HepG2 (cell line): ENCODE results near the gene FCN1. TPM values are rescaled to one million over a fixed set of nuclear protein-coding genes. Genes with fewer than 3 reads are reported as not detected.

Source experiments
- ATAC-seq: fragments of 200-7000 bp; cut with Tn5 transposase; 3 replicates; pipeline ENCODE4 v1.9.1; 2020; ENCODE audit warnings: mild to moderate bottlenecking, moderate library complexity
- BruUV-seq: library from RNA; stranded (reverse); fragments of 400-500 nt; replicated peaks from 2 replicates; lab custom pipeline; 2021; lab: Mats Ljungman, UMichigan
- CTCF ChIA-PET: fragments of 300-600 bp; formaldehyde crosslinking; extraction: SDS; loops from one replicate; lab custom pipeline; 2021; ENCODE audit warnings: low total read pairs, inconsistent platforms, low intra/inter-chr PET ratio; lab: Yijun Ruan, JAX
- POLR2A ChIA-PET: fragments of 350-600 bp; sonication (Branson Sonifier 250); formaldehyde crosslinking; loops from one replicate; lab custom pipeline; 2020; ENCODE audit warnings: antibody characterized with exemption, inconsistent platforms; lab: Yijun Ruan, JAX
- DNase-seq: peaks from one replicate; pipeline ENCODE4 v3.0.0-alpha.2; 2015; ENCODE audit warnings: low spot score
- FAIRE-seq: peaks from 3 replicates; lab custom pipeline; 2011; peaks lifted over from hg19 to GRCh38; lab: Jason Lieb, UNC
- H2AFZ ChIP-seq: one replicate; pipeline ENCODE4 v1.6.1; 2011; ENCODE audit warnings: low read length, inconsistent platforms
- H3K27ac ChIP-seq: fragments of 300-600 bp; 3 replicates; pipeline ENCODE4 v1.8.0; 2011; ENCODE audit warnings: mixed run types, mild to moderate bottlenecking, mixed read lengths, low read length, inconsistent platforms; ENCODE audit not compliant: insufficient read depth; ENCODE audit errors: extremely low read length
- H3K27me3 ChIP-seq, 2 experiments: fragments of 200-600 bp in 1 of 2; 2 replicates in 1 of 2; 3 replicates in 1 of 2; pipeline versions ENCODE4 v1.6.0 to v1.8.0; 2011; ENCODE audit warnings: low read length in 2 of 2, mild to moderate bottlenecking in 2 of 2, moderate library complexity in 2 of 2, inconsistent platforms in 1 of 2; ENCODE audit not compliant: insufficient read depth in 2 of 2, control insufficient read depth in 1 of 2
- H3K36me3 ChIP-seq, 2 experiments: fragments of 200-600 bp in 1 of 2; replicated peaks in 1 of 2; 2 replicates in 1 of 2; 3 replicates in 1 of 2; pipeline versions ENCODE4 v1.5.1 to v1.8.0; 2011; ENCODE audit warnings: low read length in 2 of 2, inconsistent platforms in 1 of 2; ENCODE audit not compliant: insufficient read depth in 2 of 2, control insufficient read depth in 1 of 2
- H3K4me1 ChIP-seq: 2 replicates; pipeline ENCODE4 v1.5.1; 2012; ENCODE audit warnings: low read length, inconsistent platforms; ENCODE audit not compliant: insufficient read depth
- H3K4me2 ChIP-seq: 2 replicates; pipeline ENCODE4 v1.6.0; 2011; ENCODE audit warnings: low read depth, low read length, inconsistent platforms
- H3K4me3 ChIP-seq, 3 experiments: fragments of 200-600 bp in 1 of 3; sonication (generic), shearing (Covaris generic) in 1 of 3; replicated peaks in 1 of 3; 2 replicates each; pipeline ENCODE4 v1.5.1; 2011 to 2016; ENCODE audit warnings: low read length in 3 of 3, inconsistent platforms in 2 of 3, low read depth in 2 of 3, mild to moderate bottlenecking in 2 of 3, control low read depth in 1 of 3, mixed read lengths in 1 of 3; ENCODE audit not compliant: insufficient read depth in 1 of 3
- H3K79me2 ChIP-seq: one replicate; pipeline ENCODE4 v1.6.1; 2011; ENCODE audit warnings: low read length, inconsistent platforms; ENCODE audit not compliant: insufficient read depth
- H3K9ac ChIP-seq: 2 replicates; pipeline ENCODE4 v1.6.0; 2011; ENCODE audit warnings: mild to moderate bottlenecking, low read depth, low read length, inconsistent platforms; ENCODE audit not compliant: insufficient read depth
- H3K9me3 ChIP-seq: 2 replicates; pipeline ENCODE4 v1.5.1; 2012; ENCODE audit warnings: mild to moderate bottlenecking, low read length
- H4K20me1 ChIP-seq: 2 replicates; pipeline ENCODE4 v1.6.0; 2011; ENCODE audit warnings: inconsistent platforms, mild to moderate bottlenecking, low read length, moderate library complexity; ENCODE audit not compliant: insufficient read depth
- BCL6 ChIP-seq: IDR thresholded peaks from 2 replicates; pipeline ENCODE4 v1.6.1; 2016; ENCODE audit warnings: missing genetic modification reagents, missing compliant biosample characterization
- BHLHE40 ChIP-seq: IDR thresholded peaks from 2 replicates; pipeline ENCODE4 v1.6.1; 2011; ENCODE audit warnings: low read length, improper control_type of control experiment
- HNRNPUL1 ChIP-seq: fragments of 200-400 bp; formaldehyde crosslinking; IDR thresholded peaks from 2 replicates; pipeline ENCODE4 v1.6.1; 2017; ENCODE audit warnings: low read depth, mild to moderate bottlenecking, low read length, moderate library complexity
- MED8 ChIP-seq: sonication (generic); formaldehyde crosslinking; IDR thresholded peaks from 2 replicates; pipeline ENCODE4 v1.8.1; 2023; ENCODE audit warnings: mild to moderate bottlenecking, missing genetic modification reagents; ENCODE audit not compliant: insufficient replicate concordance
- MLXIP ChIP-seq: sonication (generic); formaldehyde crosslinking; IDR thresholded peaks from 2 replicates; pipeline ENCODE4 v1.9.0; 2021; ENCODE audit warnings: missing genetic modification reagents, borderline replicate concordance
- PAWR ChIP-seq: sonication (generic); formaldehyde crosslinking; IDR thresholded peaks from 2 replicates; pipeline ENCODE4 v1.4.0; 2020; ENCODE audit warnings: missing genetic modification reagents, mild to moderate bottlenecking, borderline replicate concordance
- PAX8 ChIP-seq: sonication (generic); formaldehyde crosslinking; IDR thresholded peaks from 2 replicates; pipeline ENCODE4 v1.8.0; 2022; ENCODE audit warnings: mild to moderate bottlenecking, missing genetic modification reagents, borderline replicate concordance
- RERE ChIP-seq: IDR thresholded peaks from 2 replicates; pipeline ENCODE4 v1.6.1; 2016; ENCODE audit warnings: low read depth, missing genetic modification reagents, missing compliant biosample characterization
- TBP ChIP-seq: sonication (generic); formaldehyde crosslinking; IDR thresholded peaks from 2 replicates; pipeline ENCODE4 v1.5.0; 2020; ENCODE audit warnings: missing genetic modification reagents
- ZNF12 ChIP-seq: sonication (generic); formaldehyde crosslinking; IDR thresholded peaks from 2 replicates; pipeline ENCODE4 v1.5.0; 2020; ENCODE audit warnings: missing genetic modification reagents
- ZNF335 ChIP-seq: sonication (generic); formaldehyde crosslinking; IDR thresholded peaks from 2 replicates; pipeline ENCODE4 v1.4.0; 2020; ENCODE audit warnings: missing genetic modification reagents
- ZNF761 ChIP-seq: sonication (generic); formaldehyde crosslinking; conservative IDR thresholded peaks from 2 replicates; pipeline ENCODE4 v1.4.0; 2020; ENCODE audit warnings: mild to moderate bottlenecking, missing genetic modification reagents
- WGBS: methylation state at CpG from one replicate; pipeline ENCODE4 v1.1.6; 2017; ENCODE audit warnings: low lambda C conversion rate; 5-methylcytosine and 5-hydroxymethylcytosine counted together
- in situ Hi-C: cut with HindIII; loops from 2 replicates; pipeline ENCODE4 v1.10.0; 2017; ENCODE audit warnings: low pct_unique_long_range_greater_than_20kb; ENCODE audit not compliant: extremely low pct_ligation_motif_present
- intact Hi-C: fragments of 100-400 bp; cut with micrococcal nuclease; formaldehyde crosslinking; loops from one replicate; pipeline ENCODE4 v1.10.0; 2022; ENCODE audit not compliant: unreplicated experiment
- polyA plus RNA-seq, 8 experiments: library from polyadenylated mRNA; depleted of rRNA in 3 of 8; stranded (reverse) in 7 of 8; unstranded in 1 of 8; fragments of >200 nt; fragmentation: Illumina TruSeq in 4 of 8; extraction: Trizol in 4 of 8; gene quantifications; 2 replicates each; pipeline versions ENCODE4 v1.2.1 to v1.2.3, GENCODE V29; 2011 to 2016; ENCODE audit warnings: low read depth in 4 of 8, missing spikeins in 1 of 8, mixed read lengths in 1 of 8; ENCODE audit not compliant: insufficient read depth in 1 of 8
- total RNA-seq, 5 experiments: library from RNA; depleted of rRNA; stranded (reverse); fragments of >200 nt; fragmentation: Illumina TruSeq; extraction: Trizol; gene quantifications; 2 replicates each; pipeline ENCODE4 v1.2.3, GENCODE V29; 2016; ENCODE audit warnings: low read depth in 1 of 5

FCN1 gene
- total and polyA plus RNA-seq, 2 of the 13 experiments (the other 11 are each of a cell fraction or from before 2014, with no cell fraction given) = not detected

GRCh38 chr9:134922932-134923240, 5.2 kb upstream of the FCN1 start:
- ATAC-seq (no peak), FAIRE-seq (no peak), DNase-seq (no peak)
- Histone ChIP-seq H3K27me3 (peaks cover 0 to 7% of the 10 kb centered on the region in 2 experiments; a peak in 1 of 5 replicates), H3K79me2 (no peaks in the 10 kb centered on the region), H3K9me3 (no peaks in the 10 kb centered on the region), H2AFZ (no peak overlapping the region), H3K4me1 (no peaks in the 10 kb centered on the region), H3K27ac (no peak overlapping the region), H3K4me3 (no peak overlapping the region), H3K4me2 (no peak overlapping the region), H3K36me3 (no peaks in the 10 kb centered on the region), H4K20me1 (no peaks in the 10 kb centered on the region), H3K9ac (no peak overlapping the region)
- POLR2A ChIA-PET = no interaction called here
- in situ Hi-C loops = no loop called here
- intact Hi-C loops = no loop called here
- 0% methylated on average over 5 of the region's 9 CpGs for WGBS
- CTCF ChIA-PET = no interaction called here
- BruUV-seq = no TSS peak
- no peak for TF ChIP-seq HNRNPUL1
- no peak for TF ChIP-seq PAWR (CRISPR knock-in tag)
- TF ChIP-seq ZNF761 (CRISPR knock-in tag) = no peak
- TF ChIP-seq ZNF12 (CRISPR knock-in tag) = no peak
- TF ChIP-seq MED8 = no peak
- no peak for TF ChIP-seq BHLHE40
- no peak for TF ChIP-seq BCL6 (CRISPR knock-in tag)
- no peak for TF ChIP-seq TBP (CRISPR knock-in tag)
- no peak for TF ChIP-seq RERE
- TF ChIP-seq ZNF335 = no peak
- TF ChIP-seq PAX8 (CRISPR knock-in tag) = no peak
- TF ChIP-seq MLXIP (CRISPR knock-in tag) = no peak
- TF ChIP-seq, all 625 proteins: peak for 0
